GM21529 (cell line): ENCODE measurements around the gene PRKCA.

Source experiments
- ATAC-seq: cut with Tn5 transposase; IDR thresholded peaks from one replicate; pipeline ENCODE4 v1.9.1; 2021; ENCODE audit not compliant: unreplicated experiment

PRKCA gene

GRCh38 chr17:66814026-66814425 is 511.6 kb downstream of the PRKCA start:
- no peak for ATAC-seq

GRCh38 chr17:66814570-66814969 is 512.2 kb downstream of the PRKCA start:
- ATAC-seq = no peak

- no peak for ATAC-seq
Observed at GRCh38 chr17:66817750-66818149, 515.3 kb downstream of the PRKCA start.

- no peak for ATAC-seq
Observed at GRCh38 chr17:66819466-66819865, 517.1 kb downstream of the PRKCA start.

- no peak for ATAC-seq
Observed at GRCh38 chr17:66822009-66822408, 519.6 kb downstream of the PRKCA start.

GRCh38 chr17:66826856-66827255 is 524.4 kb downstream of the PRKCA start:
- no peak for ATAC-seq

- ATAC-seq = no peak
Observed at GRCh38 chr17:66829386-66829864, 527.0 kb downstream of the PRKCA start.

- ATAC-seq = no peak
Observed at GRCh38 chr17:66829883-66830282, 527.5 kb downstream of the PRKCA start.

GRCh38 chr17:66830451-66830850 is 528.0 kb downstream of the PRKCA start:
- no peak for ATAC-seq

GRCh38 chr17:66831383-66832210 is 529.2 kb downstream of the PRKCA start:
- no peak for ATAC-seq

- no peak for ATAC-seq
Observed at GRCh38 chr17:66833201-66833600, 530.8 kb downstream of the PRKCA start.

- no peak for ATAC-seq
Observed at GRCh38 chr17:66834426-66834918, 532.1 kb downstream of the PRKCA start.

- no peak for ATAC-seq
Observed at GRCh38 chr17:66834919-66835454, 532.6 kb downstream of the PRKCA start, which contains the start of gene CACNG5. CACNG5 (plus strand) TSS chr17:66835117; CDS start chr17:66877333, 42,216 bp downstream.

- ATAC-seq = no peak
Observed at GRCh38 chr17:66835476-66835875, 533.1 kb downstream of the PRKCA start.

- ATAC-seq = no peak
Observed at GRCh38 chr17:66836063-66837005, 533.9 kb downstream of the PRKCA start.

- no peak for ATAC-seq
Observed at GRCh38 chr17:66837226-66837625, 534.8 kb downstream of the PRKCA start.

GRCh38 chr17:66837885-66838665 is 535.7 kb downstream of the PRKCA start:
- no peak for ATAC-seq

GRCh38 chr17:66839616-66840015 is 537.2 kb downstream of the PRKCA start:
- no peak for ATAC-seq

GRCh38 chr17:66840061-66840460 is 537.6 kb downstream of the PRKCA start:
- ATAC-seq = no peak

GRCh38 chr17:66841328-66841727 is 538.9 kb downstream of the PRKCA start:
- ATAC-seq = no peak
